HCT116 (cell line): Measurements from ENCODE around the gene KRTDAP.

ENCODE experiments used
- CTCF ChIP-seq, 3 experiments: fragments of 200-600 bp in 1 of 3; sonication (generic) in 1 of 3; IDR thresholded peaks in 2 of 3; conservative IDR thresholded peaks in 1 of 3; 2 replicates each; pipeline ENCODE4 v1.5.1; 2012 to 2017; ENCODE audit warnings: low read depth in 2 of 3, low read length in 2 of 3, antibody characterized with exemption in 1 of 3, borderline replicate concordance in 1 of 3, control low read depth in 1 of 3, mild to moderate bottlenecking in 1 of 3, mixed read lengths in 1 of 3, mixed run types in 1 of 3, moderate library complexity in 1 of 3; ENCODE audit not compliant: insufficient read depth in 1 of 3
- EZH2phosphoT487 ChIP-seq: fragments of 200-600 bp; IDR thresholded peaks from 2 replicates; pipeline ENCODE4 v1.6.1; 2018; ENCODE audit warnings: antibody characterized with exemption, borderline replicate concordance
- JUND ChIP-seq: IDR thresholded peaks from 2 replicates; pipeline ENCODE4 v1.6.1; 2012
- POLR2A ChIP-seq: IDR thresholded peaks from 2 replicates; pipeline ENCODE4 v1.7.0; 2011; ENCODE audit warnings: borderline replicate concordance; ENCODE audit not compliant: insufficient read depth, insufficient read length; ENCODE audit errors: extremely low read depth
- POLR2AphosphoS5 ChIP-seq: IDR thresholded peaks from 2 replicates; pipeline ENCODE4 v1.6.1; 2011; ENCODE audit warnings: mild to moderate bottlenecking, low read depth, low read length, moderate library complexity
- REST ChIP-seq: IDR thresholded peaks from 2 replicates; pipeline ENCODE4 v1.6.1; 2012; ENCODE audit warnings: low read depth
- SP1 ChIP-seq: IDR thresholded peaks from 2 replicates; pipeline ENCODE4 v1.6.1; 2012; ENCODE audit warnings: low read depth
- SRF ChIP-seq: IDR thresholded peaks from 2 replicates; pipeline ENCODE4 v1.6.1; 2012; ENCODE audit warnings: low read depth
- ZBTB33 ChIP-seq: IDR thresholded peaks from 2 replicates; pipeline ENCODE4 v1.6.1; 2011; ENCODE audit warnings: mild to moderate bottlenecking, low read length, moderate library complexity; ENCODE audit not compliant: insufficient replicate concordance; ENCODE audit errors: extremely low read depth

- no peak for TF ChIP-seq CTCF (IDR thresholded peaks at IDR 0.05 in 2 of 3, conservative IDR thresholded peaks at IDR 0.05 in 1 of 3; ENCODE audit: borderline replicate concordance in 1 of 3, insufficient read depth in 1 of 3, low read depth in 2 of 3, low read length in 2 of 3)
- TF ChIP-seq POLR2A = no peak
- no peak for TF ChIP-seq SP1
- TF ChIP-seq POLR2AphosphoS5 = no peak
- no peak for TF ChIP-seq EZH2phosphoT487
- TF ChIP-seq REST = no peak
- no peak for TF ChIP-seq JUND
- TF ChIP-seq SRF = no peak
- TF ChIP-seq ZBTB33 = no peak
Observed at GRCh38 chr19:35458731-35459391, 31.4 kb downstream of the KRTDAP start.
